H1 (cell line): ENCODE results near the gene RHEB. TPM values are rescaled to one million over a fixed set of nuclear protein-coding genes. Genes with fewer than 3 reads are reported as not detected.

Source experiments
- ATF3 ChIP-seq: IDR thresholded peaks from 2 replicates; pipeline ENCODE4 v1.6.1; 2011; ENCODE audit warnings: low read depth, mild to moderate bottlenecking, low read length; ENCODE audit not compliant: insufficient read depth
- BCL11A ChIP-seq, 2 experiments: IDR thresholded peaks; one replicate each; pipeline ENCODE4 v1.6.1; 2011; ENCODE audit warnings: low read depth in 2 of 2, low read length in 2 of 2, mild to moderate bottlenecking in 2 of 2
- CHD2 ChIP-seq: IDR thresholded peaks from 2 replicates; pipeline ENCODE4 v1.6.1; 2012; ENCODE audit warnings: low read length, improper control_type of control experiment
- CHD7 ChIP-seq: fragments of 300-600 bp; sonication (generic); IDR thresholded peaks from 2 replicates; pipeline ENCODE4 v1.7.1; 2012; ENCODE audit warnings: low read length, moderate library complexity, mild to moderate bottlenecking, inconsistent platforms; ENCODE audit not compliant: insufficient replicate concordance
- GABPA ChIP-seq: IDR thresholded peaks from 2 replicates; pipeline ENCODE4 v1.6.1; 2011; ENCODE audit warnings: mild to moderate bottlenecking, low read length, moderate library complexity, borderline replicate concordance; ENCODE audit not compliant: insufficient read depth
- POU5F1 ChIP-seq: IDR thresholded peaks from 2 replicates; pipeline ENCODE4 v1.6.1; 2011; ENCODE audit warnings: low read depth, mild to moderate bottlenecking, low read length, moderate library complexity
- RBBP5 ChIP-seq: IDR thresholded peaks from 2 replicates; pipeline ENCODE4 v1.7.1; 2012; ENCODE audit warnings: low read depth, mild to moderate bottlenecking, inconsistent platforms, low read length, moderate library complexity, borderline replicate concordance
- SIRT6 ChIP-seq: IDR thresholded peaks from one replicate; pipeline ENCODE4 v1.7.1; 2012; ENCODE audit warnings: low read length, inconsistent platforms
- SP2 ChIP-seq: IDR thresholded peaks from 2 replicates; pipeline ENCODE4 v1.6.1; 2012; ENCODE audit warnings: mild to moderate bottlenecking, low read length, inconsistent platforms
- TCF12 ChIP-seq: IDR thresholded peaks from 2 replicates; pipeline ENCODE4 v1.6.1; 2011; ENCODE audit warnings: low read depth, mild to moderate bottlenecking, low read length
- polyA plus RNA-seq, 7 experiments: library from polyadenylated mRNA; depleted of rRNA in 3 of 7; stranded (reverse) in 5 of 7; unstranded in 2 of 7; fragments of >200 nt in 5 of 7; fragments of 200-250 nt in 2 of 7; gene quantifications; 1 replicate in 5 of 7; 2 replicates in 1 of 7; 4 replicates in 1 of 7; pipeline versions ENCODE4 v1.2.1 to v1.2.3, GENCODE V29; 2011 to 2013; ENCODE audit warnings: missing spikeins in 2 of 7, mixed read lengths in 2 of 7
- total RNA-seq: library from RNA; stranded (reverse); fragmentation: NEBNext Ultra II Directional; extraction: Animal tissue kit (Norgen Biotek cat#: 25700); gene quantifications from 2 replicates; pipeline ENCODE4 v1.2.1, GENCODE V29; 2021
- TF ChIP-seq, protein P1 (sequence below): IDR thresholded peaks from 2 replicates; pipeline ENCODE4 v1.6.1; 2011; ENCODE audit warnings: low read length, improper control_type of control experiment

Gene RHEB
- total and polyA plus RNA-seq, 2 of the 8 experiments (the other 6 are each of a cell fraction or from before 2014, with no cell fraction given) = 60.8 to 132 TPM

GRCh38 chr7:151426441-151426903, 93.2 kb downstream of the RHEB start (continued):
- TF ChIP-seq CHD7 = no peak
- TF ChIP-seq CHD2 = no peak
- TF ChIP-seq POU5F1 = no peak
- TF ChIP-seq, protein P1, sequence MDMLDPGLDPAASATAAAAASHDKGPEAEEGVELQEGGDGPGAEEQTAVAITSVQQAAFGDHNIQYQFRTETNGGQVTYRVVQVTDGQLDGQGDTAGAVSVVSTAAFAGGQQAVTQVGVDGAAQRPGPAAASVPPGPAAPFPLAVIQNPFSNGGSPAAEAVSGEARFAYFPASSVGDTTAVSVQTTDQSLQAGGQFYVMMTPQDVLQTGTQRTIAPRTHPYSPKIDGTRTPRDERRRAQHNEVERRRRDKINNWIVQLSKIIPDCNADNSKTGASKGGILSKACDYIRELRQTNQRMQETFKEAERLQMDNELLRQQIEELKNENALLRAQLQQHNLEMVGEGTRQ = no peak
- TF ChIP-seq ATF3 = no peak
- TF ChIP-seq GABPA = no peak
- TF ChIP-seq BCL11A (IDR thresholded peaks at IDR 0.05; ENCODE audit: low read depth in 2 of 2, low read length in 2 of 2) = no peak
- no peak for TF ChIP-seq SIRT6
- no peak for TF ChIP-seq SP2
- TF ChIP-seq TCF12 = no peak
- no peak for TF ChIP-seq RBBP5
